WERI-Rb-1 (cell line): Measurements from ENCODE around the gene KISS1R.

Source experiments
- DNase-seq: peaks from one replicate; pipeline ENCODE4 v3.0.0-alpha.2; 2020
- H3K27ac ChIP-seq: fragments of 250-450 bp; sonication (Bioruptor Pico); 2 replicates; pipeline ENCODE4 v1.5.1; 2020; ENCODE audit warnings: mild to moderate bottlenecking, moderate library complexity
- H3K27me3 ChIP-seq: fragments of 250-450 bp; sonication (Bioruptor Pico); 2 replicates; pipeline ENCODE4 v1.5.1; 2021; ENCODE audit warnings: mild to moderate bottlenecking, low read depth, moderate library complexity; ENCODE audit not compliant: insufficient read depth, severe bottlenecking
- H3K36me3 ChIP-seq: fragments of 250-450 bp; sonication (Bioruptor Pico); 2 replicates; pipeline ENCODE4 v1.5.1; 2020; ENCODE audit warnings: mild to moderate bottlenecking, moderate library complexity
- H3K4me3 ChIP-seq: 2 replicates; pipeline ENCODE4 v1.5.1; 2011; ENCODE audit warnings: low read depth, mild to moderate bottlenecking, control low read depth, low read length
- H3K9me3 ChIP-seq: fragments of 250-450 bp; sonication (Bioruptor Pico); 2 replicates; pipeline ENCODE4 v1.5.1; 2021; ENCODE audit warnings: mild to moderate bottlenecking, moderate library complexity; ENCODE audit not compliant: severe bottlenecking
- TF ChIP-seq, protein P1 (sequence below): IDR thresholded peaks from 2 replicates; pipeline ENCODE4 v1.5.1; 2011; ENCODE audit warnings: low read depth, mild to moderate bottlenecking, control low read depth, inconsistent platforms, low read length

The KISS1R gene

DNA sequence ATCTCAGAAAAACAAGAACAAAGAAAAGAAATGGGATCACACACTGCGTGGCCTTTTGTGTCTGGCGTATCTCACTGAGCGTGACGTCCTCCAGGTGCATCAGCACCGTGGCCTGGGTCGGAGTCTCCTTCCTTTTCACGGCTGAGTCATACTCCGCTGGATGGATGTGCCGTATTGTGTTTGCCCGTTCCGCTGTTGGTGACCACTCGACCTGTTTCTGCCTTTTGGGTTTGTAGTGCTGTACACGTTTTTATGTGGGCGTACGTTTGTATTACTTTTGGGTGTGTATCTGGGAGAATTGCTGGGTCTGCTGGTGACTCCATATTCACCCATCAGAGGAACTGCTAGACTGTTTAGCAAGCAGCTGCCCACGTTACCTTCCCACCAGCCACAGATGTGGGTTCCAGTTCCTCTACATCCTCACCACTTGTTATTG lies 20.1 kb downstream of the KISS1R start:
- TF ChIP-seq, protein P1, sequence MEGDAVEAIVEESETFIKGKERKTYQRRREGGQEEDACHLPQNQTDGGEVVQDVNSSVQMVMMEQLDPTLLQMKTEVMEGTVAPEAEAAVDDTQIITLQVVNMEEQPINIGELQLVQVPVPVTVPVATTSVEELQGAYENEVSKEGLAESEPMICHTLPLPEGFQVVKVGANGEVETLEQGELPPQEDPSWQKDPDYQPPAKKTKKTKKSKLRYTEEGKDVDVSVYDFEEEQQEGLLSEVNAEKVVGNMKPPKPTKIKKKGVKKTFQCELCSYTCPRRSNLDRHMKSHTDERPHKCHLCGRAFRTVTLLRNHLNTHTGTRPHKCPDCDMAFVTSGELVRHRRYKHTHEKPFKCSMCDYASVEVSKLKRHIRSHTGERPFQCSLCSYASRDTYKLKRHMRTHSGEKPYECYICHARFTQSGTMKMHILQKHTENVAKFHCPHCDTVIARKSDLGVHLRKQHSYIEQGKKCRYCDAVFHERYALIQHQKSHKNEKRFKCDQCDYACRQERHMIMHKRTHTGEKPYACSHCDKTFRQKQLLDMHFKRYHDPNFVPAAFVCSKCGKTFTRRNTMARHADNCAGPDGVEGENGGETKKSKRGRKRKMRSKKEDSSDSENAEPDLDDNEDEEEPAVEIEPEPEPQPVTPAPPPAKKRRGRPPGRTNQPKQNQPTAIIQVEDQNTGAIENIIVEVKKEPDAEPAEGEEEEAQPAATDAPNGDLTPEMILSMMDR = no peak
- DNase-seq = no peak
- no peaks in the 10 kb centered on the region for H3K9me3 ChIP-seq
- no peaks in the 10 kb centered on the region for H3K27me3 ChIP-seq
- H3K4me3 ChIP-seq = no peak overlapping the region
- peaks cover 49% of the 10 kb centered on the region for H3K36me3 ChIP-seq
- no peak overlapping the region for H3K27ac ChIP-seq

DNA sequence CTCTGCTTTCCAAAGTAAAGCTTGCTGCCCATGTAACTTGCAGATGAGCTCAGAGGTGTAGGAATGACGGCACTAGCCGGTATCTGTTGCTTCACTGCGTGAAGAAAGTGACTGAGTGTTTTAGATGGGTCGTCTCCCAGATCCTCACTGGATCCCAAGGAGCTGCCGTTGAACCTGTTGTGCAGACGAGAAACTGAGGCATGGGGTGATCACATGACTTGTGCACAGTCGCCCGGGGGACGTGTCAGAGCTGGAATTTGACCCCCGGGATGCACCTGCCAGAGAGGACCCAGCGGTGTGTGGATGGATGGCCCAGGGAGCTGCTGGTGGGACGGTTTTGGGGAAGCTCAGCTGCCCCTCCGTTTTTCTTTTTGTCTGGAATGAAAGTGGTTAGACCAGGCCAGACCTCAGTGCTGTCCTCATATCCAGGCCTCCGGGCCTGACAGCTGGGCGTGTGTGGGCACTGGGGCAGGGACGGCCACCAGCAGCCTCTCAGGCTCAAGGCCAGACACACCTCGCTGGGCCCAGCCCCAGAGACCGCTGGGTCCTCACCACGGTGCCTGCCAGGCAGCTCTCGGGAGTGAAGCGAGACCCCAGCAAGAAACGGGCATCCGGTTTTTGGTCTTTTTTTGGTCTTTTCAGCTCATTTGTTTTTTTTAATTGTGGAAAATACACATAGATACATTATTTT lies 21.2 kb downstream of the KISS1R start:
- Histone ChIP-seq H3K27ac (no peak overlapping the region), H3K27me3 (no peaks in the 10 kb centered on the region), H3K4me3 (no peak overlapping the region), H3K36me3 (peaks cover 44% of the 10 kb centered on the region), H3K9me3 (no peaks in the 10 kb centered on the region)
- TF ChIP-seq, protein P1 = no peak
- DNase-seq = no peak

DNA sequence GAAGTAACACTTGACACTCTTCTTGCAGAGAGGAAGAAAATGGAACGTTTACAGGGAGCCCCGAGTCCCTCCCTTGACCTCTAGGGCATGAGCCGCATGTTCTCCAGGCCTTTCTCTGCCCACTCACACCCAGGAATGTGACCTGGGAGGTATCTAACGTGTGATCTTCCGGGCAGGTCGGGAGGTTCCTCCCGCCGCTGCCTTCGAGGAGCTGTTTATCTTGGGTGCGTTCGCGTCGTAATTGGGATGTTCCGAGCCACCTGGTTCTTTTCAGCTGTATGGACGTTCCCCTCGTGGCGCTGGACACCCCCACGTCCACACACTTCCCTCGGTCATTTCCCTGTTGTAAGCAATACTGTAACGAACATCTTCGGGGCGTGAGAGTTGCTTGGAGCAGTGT lies 22.3 kb downstream of the KISS1R start:
- Histone ChIP-seq H3K36me3 (peaks cover 33% of the 10 kb centered on the region), H3K27me3 (no peaks in the 10 kb centered on the region), H3K9me3 (no peaks in the 10 kb centered on the region), H3K27ac (no peak overlapping the region), H3K4me3 (no peak overlapping the region)
- no peak for DNase-seq
- TF ChIP-seq, protein P1 = no peak

DNA sequence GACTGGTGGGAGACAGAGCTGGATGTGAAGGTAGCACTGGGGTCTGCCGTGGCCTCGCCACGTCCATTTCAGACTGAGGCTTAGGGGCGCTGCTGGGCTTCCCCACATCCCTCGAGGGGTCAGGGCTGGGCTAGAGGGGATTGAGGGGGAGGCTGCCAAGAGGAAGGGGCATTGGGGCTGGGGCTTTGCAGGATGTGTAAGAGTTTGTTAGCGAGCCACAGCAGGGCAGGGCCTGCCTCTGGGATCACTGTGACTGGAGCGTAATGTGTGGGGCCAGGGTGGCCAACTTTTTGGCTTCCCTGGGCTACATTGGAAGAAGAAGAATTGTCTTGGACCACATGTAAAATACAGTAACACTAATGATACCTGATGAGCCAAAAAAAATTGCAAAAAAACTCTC lies 22.8 kb downstream of the KISS1R start:
- TF ChIP-seq, protein P1 = no peak
- no peak for DNase-seq
- no peaks in the 10 kb centered on the region for H3K27me3 ChIP-seq
- H3K9me3 ChIP-seq = no peaks in the 10 kb centered on the region
- peaks cover 33% of the 10 kb centered on the region for H3K36me3 ChIP-seq
- no peak overlapping the region for H3K27ac ChIP-seq
- H3K4me3 ChIP-seq = no peak overlapping the region

DNA sequence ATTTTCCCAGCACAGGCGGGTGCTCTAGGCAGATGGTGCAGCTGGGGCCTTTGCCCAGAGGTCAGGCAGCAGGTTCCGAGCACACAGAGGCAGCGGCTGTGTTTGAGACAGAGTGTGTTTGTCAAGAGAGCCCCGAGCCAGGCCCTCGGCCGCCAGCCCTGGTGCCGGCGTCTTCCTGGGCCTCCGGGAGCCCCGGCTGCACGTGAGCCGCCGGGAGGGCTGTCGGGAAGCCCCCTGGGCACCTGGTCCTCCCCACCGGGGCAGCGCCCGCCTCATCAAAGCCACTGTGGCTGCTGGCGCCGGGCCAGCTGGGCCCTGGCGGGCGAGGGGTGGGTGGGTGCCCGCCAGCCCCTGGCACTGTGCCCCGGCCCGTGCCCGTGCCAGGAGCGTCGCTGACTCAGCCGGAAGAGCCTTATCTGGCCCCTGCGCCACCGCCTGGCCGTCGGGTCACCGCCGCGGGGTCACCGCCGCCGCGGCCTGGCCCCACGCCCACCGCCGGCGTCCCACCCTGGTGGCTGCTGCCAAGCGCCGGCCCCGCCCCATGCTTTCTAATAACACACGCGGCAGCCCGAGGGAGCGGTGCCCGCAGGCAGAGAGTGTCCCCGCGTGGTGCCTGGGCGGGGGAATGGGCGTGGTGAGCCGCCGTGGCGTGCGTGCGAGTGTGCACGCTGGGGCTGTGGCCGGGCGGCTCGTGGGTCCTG lies 23.6 kb downstream of the KISS1R start:
- H3K9me3 ChIP-seq = no peaks in the 10 kb centered on the region
- TF ChIP-seq, protein P1 = no peak
- no peaks in the 10 kb centered on the region for H3K27me3 ChIP-seq
- no peak for DNase-seq
- H3K36me3 ChIP-seq = peaks cover 27% of the 10 kb centered on the region
- H3K27ac ChIP-seq = no peak overlapping the region
- H3K4me3 ChIP-seq = no peak overlapping the region
